GM19324 (cell line): ENCODE measurements around the gene FERMT2.
"Not testable (repeated sequence)": the region's sequence is repeated elsewhere in the genome, so short reads cannot be mapped to it uniquely, and the experiment has no call there.

Experiments used
- ATAC-seq: cut with Tn5 transposase; IDR thresholded peaks from one replicate; pipeline ENCODE4 v1.9.1; 2021; ENCODE audit warnings: mild to moderate bottlenecking, moderate library complexity; ENCODE audit not compliant: unreplicated experiment, low FRiP score

The FERMT2 gene

DNA sequence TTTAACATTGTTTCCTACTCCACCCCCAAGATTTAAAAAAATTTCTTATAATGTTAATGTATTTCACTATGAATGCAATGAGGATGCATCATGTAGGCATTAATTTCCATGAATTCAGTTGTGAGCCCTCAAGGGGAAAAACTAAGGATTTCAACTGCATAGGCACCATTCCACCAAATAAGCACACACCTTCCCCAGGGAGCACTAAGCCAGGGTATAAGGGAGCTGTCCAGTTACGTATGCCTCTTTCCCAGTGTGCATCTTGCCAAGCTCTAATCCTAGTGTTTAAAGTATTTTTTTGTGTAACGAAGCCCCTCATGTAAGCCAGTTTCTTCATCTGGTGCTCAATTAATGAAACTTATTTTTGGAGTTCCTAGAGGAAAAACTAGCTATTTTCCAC is 6.6 kb downstream of the FERMT2 start:
- ATAC-seq: no peak

GRCh38 chr14:52939427-52939826 is 11.4 kb downstream of the FERMT2 start:
- ATAC-seq: no peak

- no peak for ATAC-seq
These were observed 13.0 kb downstream of the FERMT2 start for GRCh38 chr14:52937869-52938268.

GRCh38 chr14:52937306-52937705 is 13.5 kb downstream of the FERMT2 start:
- ATAC-seq: no peak

DNA sequence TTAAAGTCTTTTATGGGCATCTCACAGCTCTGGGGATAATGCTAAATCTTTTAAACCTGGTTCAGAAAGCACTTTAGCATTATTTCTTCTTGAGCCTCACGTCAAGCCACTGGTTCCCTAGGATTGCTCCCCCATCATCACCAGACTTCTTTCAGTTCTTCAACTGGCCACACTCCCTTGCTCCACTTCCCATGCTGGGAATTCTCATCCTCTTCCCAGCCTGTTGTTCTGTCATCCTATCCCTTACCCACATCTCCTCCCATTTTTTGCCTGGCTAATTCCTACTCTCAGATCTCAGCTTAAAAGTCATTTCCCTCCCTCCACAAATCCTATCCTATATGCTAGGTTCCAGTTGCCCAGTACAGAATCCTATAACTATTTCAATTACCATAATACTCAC is 14.4 kb downstream of the FERMT2 start:
- no peak for ATAC-seq

DNA sequence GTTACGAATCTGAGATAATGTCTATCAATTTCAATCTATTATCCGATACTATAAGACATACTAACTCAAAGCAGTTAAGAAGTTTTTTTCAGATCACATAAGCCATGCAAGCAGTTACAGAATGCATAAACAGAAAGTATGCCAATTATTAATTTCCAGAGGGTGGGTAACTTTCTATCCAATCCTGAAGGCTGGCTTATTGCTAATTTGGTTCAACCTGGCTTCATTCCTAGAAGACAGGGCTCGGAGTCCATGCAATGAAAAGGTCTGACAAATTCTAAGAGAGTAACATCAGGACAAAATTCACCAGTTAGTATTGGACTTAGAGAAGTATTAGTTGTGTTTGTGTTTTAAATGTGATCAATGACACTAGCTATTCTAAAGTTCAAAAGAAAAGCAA is 15.0 kb downstream of the FERMT2 start:
- no peak for ATAC-seq

DNA sequence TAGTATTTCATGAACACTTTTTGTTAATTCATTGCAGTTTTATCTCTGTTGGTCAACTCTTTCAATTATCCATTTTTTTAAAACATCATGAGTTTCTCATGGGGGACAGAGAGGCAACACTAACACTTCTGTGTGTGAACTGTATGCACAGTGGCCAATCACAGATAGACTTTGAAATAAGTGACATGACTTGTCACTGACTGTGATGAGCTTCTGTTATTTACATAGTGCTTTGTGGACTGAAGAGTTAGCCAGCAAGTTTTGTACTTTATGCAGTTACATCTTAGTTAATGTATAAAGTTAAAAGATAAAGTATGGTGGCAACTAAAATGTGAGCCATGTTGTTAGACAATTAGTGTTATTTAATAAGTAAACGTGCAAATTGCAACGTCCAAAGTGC is 16.1 kb downstream of the FERMT2 start:
- ATAC-seq: no peak

DNA sequence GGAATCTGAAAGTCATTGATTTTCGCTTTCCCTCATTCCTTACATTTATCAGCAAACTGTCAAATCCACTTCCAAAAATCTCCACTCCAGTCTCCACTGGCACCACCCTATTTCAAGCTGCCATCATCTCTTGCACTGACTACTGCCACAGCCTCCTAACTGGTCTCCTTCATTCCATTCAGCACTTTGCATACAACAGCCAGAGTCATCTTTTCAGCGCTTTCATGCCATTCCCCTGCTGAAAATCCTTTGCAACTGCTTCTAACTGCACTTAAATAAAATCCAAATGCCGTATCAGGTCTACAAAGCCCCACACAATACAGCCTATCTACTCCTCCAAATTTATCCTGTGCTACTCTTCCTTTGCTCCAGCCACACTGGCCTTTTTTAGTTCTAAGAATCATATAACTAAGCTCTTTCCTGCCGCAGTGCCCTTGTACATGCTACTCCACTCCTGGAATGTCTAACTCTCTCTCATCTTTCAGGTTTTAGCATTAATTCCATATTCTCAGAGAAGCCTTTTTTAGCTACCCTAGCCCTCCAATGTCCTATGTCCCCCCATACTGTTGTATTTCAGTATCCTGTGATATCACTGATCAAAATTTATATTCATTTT is 21.6 kb downstream of the FERMT2 start:
- ATAC-seq: no peak

GRCh38 chr14:52926953-52927352 is 23.9 kb downstream of the FERMT2 start:
- ATAC-seq: no peak

DNA sequence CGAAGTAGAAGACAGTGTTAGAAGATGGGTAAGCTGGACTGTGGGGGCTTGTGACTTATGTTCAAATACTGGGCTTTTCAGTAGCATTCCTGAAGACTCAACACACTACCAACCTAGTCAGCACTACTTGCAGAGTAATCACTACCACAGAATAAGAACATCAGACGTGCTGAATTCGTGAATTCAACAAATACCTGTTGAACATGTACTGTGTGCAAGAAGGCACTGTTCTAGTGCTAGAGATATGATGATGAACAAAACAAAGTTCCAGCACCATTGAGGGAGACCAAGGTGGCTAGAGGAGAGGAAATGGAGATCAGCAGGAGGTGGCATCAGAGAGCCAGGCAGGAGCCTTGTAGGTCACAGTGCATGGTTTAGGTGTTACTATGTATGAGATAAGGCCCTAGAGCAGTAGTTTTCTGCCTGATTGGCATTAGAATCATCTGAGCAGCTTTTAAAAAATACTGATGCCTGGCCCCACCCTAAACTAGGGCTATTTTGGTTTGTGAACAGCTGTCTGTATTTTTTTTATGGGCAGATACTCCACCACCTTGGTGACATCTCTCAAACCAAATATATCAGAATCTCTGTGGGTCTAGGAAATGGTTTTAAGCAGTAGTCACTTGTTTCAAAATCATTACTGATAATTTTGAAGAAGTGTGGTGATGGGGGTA is 26.8 kb downstream of the FERMT2 start:
- no peak for ATAC-seq

GRCh38 chr14:52922656-52923055 is 28.2 kb downstream of the FERMT2 start:
- ATAC-seq: no peak

- no peak for ATAC-seq
These were observed 28.8 kb downstream of the FERMT2 start for GRCh38 chr14:52922059-52922458.

- ATAC-seq: not testable (repeated sequence)
These were observed 30.4 kb downstream of the FERMT2 start for GRCh38 chr14:52920411-52920810.

- ATAC-seq: no peak
These were observed 30.9 kb downstream of the FERMT2 start for GRCh38 chr14:52919971-52920370.

- no peak for ATAC-seq
These were observed 32.4 kb downstream of the FERMT2 start for GRCh38 chr14:52918486-52918885.

- no peak for ATAC-seq
These were observed 33.1 kb downstream of the FERMT2 start for GRCh38 chr14:52917735-52918134.

GRCh38 chr14:52914295-52914694 is 36.6 kb downstream of the FERMT2 start:
- ATAC-seq: no peak

GRCh38 chr14:52913271-52913670 is 37.6 kb downstream of the FERMT2 start:
- no peak for ATAC-seq

DNA sequence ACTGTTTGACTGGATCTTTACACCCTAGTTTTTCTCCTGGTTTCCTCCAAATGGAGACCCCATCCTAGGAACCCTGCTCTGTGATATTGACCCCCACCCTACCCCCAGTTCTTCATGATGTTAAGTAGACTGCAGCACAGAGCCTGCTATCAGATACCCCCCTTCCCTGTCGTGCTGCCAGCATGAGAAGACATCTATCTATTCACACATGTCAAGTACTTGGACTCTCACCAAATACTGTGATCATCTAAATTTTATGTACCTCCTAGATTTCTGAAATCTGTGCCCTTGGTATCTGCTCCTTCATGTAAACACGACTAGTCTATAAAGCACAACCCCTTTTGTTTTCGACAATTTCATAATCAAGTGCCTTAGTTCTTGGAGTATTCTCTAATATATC is 38.9 kb downstream of the FERMT2 start:
- no peak for ATAC-seq

DNA sequence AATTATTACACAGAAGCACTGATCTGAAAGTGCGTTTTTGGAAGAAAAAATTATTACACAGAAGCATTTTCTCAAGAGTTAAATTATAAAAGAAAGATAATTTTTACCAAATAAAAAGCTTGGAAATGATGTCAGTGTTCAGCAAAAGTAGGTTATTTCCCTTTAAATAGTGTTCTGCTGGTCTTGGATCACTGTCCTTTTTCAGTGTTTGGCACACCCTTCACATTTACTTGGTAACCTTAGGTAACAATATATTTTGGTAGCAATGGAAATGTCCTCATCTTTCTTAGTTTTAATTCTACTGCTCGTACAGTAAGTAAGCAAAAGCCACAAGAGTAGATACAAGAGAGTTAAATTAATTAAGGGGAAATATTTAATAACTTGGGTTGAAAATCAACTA is 40.3 kb downstream of the FERMT2 start:
- no peak for ATAC-seq

DNA sequence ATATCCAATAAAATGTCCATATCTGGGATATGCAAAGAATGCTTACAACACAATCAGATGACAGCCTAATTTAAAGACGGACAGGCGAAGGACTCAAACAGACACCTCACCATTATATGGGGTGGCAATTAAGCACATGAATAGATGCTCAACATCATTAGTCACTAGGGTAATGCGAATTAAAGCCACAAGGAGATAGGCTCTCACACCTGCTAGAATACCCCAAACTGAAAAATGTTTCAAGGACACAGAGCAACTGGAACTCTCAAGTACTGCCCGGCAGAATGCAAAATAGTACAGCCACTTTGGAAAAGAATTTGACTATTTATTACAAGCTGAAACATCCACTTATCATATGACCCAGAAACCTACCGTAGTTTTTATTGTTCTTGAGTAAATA is 42.9 kb downstream of the FERMT2 start:
- no peak for ATAC-seq

GRCh38 chr14:52906141-52906601 is 44.7 kb downstream of the FERMT2 start:
- ATAC-seq: no peak
